NOMO-1 (cell line): ENCODE data around the gene AUTS2.

Experiments
- DNase-seq, 2 experiments: peaks; one replicate each; lab custom pipeline; 2025; ENCODE audit not compliant: unreplicated experiment in 2 of 2; lab: John Stamatoyannopoulos, UW

Gene AUTS2

DNA sequence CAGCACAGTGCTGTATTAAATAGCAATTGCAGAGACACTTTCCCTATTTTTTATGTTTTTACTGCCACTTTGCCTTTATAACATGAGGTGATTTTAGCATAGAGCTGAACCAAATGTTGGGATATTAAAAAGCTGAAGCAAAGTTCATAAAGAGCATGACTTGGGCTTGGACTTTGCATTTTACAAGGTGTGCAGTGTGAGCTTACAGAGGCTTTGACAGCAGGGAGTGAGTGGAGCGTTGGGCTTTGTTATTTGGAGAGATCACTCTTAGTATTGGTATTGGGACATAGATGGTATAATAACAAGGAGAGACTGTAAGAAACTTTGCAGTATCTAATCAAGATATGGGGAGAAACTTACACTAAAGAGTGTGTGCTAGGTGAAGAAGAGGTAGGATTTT, 449.1 kb downstream of the AUTS2 start:
- DNase-seq = no peak

DNA sequence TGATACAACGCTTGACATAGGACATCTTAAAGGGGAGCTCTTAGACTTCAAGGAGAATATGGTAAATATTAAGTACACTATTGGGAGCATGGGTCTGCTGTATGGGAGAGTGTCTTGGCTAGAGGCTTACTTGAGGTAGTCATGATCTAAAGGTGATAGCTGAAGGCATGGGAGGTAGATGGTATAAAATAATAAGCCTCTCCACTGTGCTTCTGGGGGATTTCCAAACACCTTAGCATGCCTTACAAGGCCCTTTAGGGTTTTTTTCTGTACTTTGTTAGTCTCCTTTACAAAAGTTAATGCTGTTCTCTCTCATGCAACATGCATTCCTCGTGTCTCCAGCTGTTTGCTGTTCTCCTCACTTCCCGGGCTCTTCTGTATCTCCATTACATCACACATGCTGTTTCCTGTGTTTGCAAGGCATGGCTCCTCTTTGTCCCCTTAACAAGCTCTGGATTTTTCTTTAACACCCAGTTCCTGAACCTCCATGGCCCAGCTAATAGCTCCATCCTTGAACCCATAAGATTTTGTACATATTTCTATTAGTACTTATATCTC, 449.7 kb downstream of the AUTS2 start:
- DNase-seq = no peak

DNA sequence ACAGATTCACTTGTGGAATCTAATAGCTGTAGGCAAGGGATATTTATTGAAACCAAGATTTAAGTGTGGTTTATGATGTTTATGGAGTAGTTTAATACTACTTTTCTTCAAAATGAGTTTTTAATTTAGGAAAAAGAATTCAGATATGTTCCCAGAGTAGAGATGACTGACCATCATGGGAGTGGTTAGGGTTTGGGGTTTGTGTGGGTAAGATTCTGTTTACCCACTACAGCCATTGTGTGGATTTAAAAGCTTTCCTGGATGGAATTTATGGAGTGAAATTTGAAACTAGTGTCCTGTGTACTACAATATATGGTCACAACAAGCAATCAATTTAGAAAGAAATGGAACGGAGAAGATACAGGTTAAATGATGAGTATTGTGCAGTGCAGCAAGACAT, 453.5 kb downstream of the AUTS2 start:
- DNase-seq = no peak

DNA sequence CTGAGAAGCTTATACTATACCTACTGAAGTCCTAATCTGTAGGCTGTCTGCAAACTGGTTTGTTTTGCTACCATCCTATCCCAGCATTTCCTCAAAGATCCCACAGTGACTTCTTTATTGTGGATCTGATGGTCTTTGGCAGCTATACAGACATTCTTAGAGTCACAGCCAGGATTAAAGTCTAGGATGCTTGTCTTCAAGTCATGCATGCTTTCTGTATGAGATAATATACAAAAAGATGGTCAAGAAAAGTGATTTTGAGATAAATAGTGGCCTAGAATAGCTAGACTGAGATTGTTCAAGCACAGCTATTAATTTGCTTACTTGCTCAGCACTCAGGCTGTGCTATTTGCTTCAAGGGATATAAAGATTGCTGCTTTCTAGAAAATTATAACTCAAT, 454.4 kb downstream of the AUTS2 start:
- no peak for DNase-seq

DNA sequence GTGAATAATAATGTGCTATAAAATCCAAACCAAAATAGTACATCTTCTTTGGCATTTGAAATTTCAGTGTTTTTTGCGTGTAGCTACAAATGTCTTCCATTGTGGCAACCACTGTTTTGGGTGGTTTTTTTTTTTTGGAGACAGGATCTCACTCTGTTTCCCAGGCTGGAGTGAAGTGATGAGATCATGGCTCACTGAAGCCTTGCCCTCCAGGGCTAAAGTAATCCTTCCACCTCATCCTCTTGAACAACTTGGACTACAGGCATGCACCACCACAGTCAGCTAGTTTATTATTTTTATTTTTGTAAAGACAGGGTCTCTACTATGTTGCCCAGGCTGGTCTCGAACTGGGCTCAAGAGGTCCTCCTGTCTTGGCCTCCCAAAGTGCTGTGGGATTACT, 455.1 kb downstream of the AUTS2 start:
- DNase-seq = no peak

DNA sequence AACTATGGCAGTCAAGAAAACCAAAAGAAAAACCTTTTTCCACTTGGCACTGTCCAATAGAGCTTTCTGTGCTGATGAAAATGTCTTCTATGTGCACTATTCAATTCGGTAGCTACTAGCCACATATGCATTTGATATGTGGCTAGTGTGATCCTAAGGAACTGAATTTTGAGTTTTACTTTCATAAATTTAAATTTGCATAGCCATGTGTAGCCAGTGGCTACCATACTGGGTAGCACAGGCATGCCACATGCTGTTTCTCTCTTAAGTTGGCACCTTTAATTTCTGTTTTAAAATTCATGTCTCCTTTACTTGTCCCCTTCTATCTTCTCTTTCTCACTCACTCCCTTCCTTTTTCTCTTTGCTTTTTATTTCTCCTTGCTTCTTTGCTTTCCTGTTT, 455.7 kb downstream of the AUTS2 start:
- no peak for DNase-seq

DNA sequence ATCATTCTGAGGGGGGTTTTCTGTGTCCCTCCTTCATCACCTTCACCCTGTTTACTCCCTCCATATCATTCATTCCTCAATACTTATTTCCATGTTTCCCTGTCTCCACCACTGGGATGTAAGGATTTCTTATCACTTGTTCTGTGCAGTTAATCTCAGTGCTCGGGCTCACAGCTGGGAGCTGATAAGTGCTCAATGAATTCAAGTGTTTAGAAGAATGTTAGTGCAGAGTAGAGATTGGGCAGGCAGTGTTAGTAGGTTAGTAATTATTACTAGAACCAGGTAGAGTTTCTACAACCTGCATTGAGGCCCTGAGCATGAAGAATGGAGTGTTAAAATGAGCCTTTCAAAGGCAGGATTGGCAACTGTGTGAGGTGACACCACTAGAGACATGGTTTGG, 458.1 kb downstream of the AUTS2 start:
- no peak for DNase-seq

DNA sequence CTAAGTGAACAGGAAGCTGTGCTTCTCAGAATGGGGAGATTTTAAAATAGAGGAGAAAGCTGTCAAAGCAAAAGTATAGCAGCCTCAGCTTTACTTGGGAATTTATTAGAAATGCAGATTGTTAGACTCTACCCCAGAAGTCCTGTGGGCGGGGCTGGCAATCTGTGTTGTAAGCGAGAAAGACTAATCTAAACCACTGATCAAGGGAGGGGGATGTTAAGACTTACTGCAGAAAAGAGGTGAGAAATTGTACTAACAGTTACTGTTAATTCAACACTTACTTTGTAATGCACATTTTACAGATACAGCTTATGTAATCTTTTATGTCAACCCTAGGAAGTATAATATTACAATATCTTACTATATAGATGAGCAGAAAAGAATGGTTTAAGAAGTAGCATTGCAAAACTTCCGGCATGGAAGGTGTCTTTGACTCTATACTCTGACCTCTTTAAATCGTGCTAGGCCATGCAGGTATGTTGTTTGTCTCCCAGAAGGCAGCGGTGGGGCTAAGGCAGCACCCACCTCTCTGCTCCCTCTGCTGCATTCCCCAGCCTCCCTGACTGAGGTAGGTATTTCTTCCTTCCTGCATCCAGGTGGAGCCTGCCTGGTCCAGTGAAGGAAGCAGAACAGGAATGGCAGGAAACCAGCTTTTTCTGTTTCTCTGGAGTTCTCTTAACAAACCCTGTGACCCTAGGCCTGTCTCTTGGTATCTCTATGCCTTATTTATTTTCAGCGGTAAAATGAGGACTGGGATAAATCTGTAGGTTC, 462.2 kb downstream of the AUTS2 start:
- no peak for DNase-seq

DNA sequence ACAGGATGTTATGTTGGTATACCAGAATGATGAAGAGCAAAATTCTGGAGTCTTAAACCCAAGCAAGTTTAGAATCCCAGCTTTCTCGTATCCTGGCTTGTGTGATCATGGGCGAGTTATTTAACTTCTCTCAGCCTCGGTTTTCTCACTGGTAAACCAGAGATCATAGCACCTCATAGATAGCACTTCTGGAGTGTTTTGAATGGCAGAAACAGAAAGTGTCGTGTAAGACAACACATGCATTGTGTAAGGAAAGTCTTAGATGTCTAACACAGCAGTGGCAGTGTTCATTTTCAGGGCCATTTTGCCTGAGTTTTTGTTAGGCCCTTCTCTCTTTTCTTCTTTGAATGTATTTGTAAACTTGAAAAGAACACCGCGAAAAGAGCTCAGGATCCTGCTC, 465.1 kb downstream of the AUTS2 start:
- DNase-seq = no peak

DNA sequence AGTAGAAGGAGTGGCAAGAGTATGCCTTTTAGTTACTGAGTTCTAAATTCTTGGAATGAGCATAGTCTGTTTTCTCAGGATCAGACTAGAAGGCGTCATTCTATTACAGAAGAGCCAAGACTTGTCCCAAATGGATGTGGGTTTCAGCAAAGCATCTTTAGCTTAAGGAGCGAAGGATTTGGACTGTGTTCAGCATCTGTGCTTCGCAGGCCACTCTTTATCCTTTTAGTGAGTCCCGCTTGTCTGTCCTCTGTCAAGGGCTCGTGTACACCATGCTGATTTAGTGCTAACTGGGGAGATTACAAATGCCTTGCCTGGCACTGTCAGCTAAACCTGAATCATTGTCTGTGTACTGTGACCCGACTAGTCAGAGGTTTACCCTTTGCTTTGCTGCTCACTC, 465.7 kb downstream of the AUTS2 start:
- DNase-seq = no peak

DNA sequence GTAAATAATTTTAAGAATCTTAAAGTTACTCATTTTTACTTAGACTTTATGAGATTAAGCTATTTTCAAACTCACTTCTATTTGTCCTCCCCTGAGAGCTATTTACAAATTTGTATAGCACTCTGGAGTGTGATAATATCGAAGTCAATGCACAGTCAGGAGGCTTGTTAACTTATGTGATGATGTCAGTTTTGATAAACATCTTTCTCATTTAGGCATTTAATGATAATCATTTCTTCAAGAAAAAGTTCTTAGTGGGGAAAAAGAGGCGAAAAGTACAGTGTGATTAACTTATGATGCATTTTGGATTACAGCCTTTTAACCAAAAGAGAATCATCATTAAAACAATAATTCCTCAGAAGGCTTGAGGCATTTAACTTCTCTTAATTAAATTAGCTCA, 468.6 kb downstream of the AUTS2 start:
- DNase-seq = no peak

DNA sequence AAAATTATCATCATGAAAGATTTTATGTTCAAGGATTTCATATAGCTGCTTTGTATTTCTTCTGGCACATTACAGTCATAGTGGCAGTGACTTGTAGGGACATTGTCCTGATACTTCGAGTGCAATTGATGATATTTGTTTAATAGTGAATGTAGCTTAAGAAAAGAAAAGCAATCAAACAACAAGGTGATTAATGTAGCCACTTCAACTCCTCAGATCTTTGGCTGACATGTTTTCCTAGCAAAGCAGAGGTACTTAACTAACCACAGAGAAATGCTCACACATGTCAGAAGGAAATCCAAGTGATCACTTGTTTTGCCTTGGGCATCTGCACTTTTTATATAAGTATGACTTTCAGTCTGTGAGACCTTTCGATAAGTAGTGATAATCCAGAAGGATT, 470.3 kb downstream of the AUTS2 start:
- DNase-seq = no peak

DNA sequence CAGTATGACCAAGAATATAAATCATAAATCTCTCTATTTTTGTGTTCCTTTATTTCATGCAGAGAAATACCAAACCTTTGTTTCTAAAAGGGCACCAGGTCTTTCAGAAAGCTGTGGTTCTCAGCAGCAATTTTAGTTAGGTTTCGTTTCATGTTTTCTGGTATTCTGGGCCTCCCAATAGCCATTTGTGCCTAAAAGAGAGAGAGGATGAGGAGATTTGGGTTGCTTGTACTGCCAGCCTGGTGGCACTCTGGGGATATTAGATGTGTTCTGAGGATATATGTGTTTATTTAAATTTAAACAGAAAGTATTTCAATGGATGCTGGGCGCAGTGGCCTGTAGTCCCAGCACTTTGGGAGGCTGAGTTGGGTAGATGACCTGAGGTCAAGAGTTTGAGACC, 471.7 kb downstream of the AUTS2 start:
- DNase-seq = no peak

DNA sequence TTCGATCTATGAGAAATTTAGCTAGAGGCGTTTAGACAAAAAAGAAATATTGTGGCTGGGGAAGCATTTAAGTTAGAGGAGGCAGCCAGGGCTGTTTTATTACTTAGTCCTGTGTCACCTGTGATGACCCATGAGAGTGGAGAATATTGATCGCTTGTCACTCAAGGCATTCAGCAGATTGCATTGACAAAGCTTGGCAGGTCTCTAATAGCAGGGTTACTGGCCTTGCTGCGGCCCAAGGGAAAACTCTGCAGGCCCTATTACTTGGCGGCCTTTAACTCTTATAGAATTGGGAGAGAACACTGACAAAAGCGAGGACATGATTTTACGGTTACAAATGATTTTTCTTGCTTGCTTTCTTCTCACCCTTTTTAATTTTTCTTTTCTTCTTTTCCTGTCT, 473.5 kb downstream of the AUTS2 start:
- DNase-seq = no peak

DNA sequence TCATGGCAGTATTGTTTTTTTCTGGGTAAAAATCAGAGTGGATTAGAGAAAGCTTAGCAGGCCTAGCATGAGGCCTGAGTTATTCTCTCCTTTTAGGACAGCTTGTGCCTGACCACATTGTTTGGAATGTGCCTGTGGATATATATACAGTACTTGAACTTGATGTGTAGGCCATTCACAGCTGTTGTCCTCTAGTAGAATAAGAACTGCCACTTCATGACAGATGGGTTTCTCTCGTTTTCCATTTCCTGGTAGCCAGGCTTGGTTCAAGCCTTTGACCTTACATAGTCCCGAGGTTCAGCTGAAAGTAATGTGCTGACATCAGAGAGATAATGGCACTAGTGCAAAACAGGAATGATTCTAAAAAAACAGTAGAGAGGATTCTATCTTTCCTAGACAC, 473.9 kb downstream of the AUTS2 start:
- DNase-seq = no peak

DNA sequence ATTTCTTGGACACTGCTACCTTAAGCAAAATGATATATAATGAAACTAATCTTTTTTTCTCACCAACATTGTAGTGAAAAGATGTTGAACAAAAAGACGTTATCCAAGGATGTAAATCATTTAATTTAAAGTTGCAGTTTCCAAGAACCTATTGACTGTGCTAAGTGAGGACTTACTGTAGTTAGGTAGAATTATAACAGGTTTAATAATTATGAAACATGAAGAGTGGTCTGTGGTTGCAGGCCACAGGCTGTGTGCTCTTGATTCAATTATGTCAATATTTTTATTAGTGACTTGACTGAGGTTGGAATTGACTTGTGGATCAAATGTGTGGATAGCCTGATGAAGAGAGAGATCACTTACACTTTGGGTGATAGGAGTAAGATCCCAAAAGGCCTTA, 478.1 kb downstream of the AUTS2 start:
- DNase-seq = no peak

DNA sequence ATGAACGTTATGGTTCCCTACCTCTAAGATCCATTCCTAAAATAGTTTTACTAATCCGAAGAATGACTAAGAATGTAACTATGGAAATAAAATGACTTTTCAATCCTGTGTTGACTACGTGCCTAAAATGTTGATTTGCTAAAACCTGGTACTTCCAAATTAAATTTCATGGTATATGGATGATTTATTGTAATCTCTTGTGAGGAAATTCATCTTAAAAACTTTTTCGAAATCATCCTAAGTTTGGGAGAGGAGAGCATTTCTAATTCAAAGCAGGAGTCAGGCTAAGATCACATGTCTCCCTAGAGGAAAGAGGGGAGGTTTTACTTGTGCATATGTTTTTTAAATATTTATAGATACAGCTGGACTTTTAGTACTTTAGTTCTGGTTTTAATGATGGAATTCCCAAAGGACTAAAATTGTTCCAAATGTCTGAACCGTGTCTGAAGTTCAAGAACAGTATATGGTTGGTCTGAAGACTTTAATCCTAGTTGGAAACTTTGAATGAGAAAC, 483.9 kb downstream of the AUTS2 start:
- no peak for DNase-seq

DNA sequence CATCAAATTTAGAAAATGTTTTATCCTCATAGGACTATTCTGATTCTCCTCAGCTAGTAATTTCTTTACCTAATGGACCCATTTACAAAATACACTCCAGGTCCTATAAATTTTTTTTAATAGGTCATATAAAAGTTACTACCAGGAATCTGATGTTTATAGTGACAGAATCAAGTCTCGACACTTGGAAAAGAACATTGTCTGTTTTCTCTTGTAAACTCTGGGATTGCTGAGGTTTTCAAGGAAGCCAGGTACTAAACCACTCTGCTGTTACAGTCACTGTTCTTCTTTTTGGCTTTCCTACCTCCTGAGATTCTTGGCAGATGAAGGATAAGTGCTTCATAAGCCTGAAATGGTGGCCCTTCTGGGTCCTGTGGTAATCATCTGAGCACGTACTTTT, 493.1 kb downstream of the AUTS2 start:
- no peak for DNase-seq

DNA sequence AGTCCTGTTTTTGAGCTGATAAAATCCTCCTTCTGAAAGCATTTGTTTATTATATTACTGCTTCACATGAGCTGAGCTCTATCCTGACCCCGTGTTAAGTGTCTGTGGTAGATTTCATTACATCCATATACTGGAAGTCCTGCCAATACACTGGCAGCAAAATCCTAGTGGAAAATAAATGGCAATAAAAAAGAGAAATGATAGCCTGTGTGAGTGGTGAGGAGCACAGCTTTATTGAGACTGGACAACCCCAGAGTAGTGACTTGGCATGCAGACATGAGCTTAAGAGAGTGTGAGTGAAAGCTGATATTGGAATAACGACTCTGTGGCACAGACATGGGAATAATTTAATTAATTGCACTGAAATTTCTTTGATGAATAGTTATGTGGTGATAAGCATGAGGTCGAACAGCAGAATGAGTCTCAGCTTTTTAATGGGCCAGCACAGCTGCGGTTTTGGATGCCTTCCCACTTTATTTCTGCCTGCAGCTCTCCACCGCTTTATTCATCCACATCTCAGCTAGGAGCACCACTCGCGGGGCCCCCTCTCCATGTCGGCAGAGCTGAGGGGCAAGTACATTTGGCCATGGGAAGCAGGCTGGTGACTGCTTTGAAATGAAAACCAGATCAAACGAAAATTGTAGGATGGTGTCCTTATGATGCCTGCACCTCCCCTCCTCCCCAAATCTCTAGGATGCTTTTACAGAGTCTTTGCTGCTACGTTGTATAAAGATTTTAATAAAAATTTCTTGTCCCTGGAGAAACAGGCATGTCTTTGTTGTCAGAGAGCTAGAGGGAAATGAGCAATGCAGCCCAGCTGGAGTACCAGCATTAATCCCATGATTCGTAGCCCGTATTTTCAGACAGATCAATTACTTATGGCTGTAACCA, 494.3 kb downstream of the AUTS2 start:
- DNase-seq = no peak

DNA sequence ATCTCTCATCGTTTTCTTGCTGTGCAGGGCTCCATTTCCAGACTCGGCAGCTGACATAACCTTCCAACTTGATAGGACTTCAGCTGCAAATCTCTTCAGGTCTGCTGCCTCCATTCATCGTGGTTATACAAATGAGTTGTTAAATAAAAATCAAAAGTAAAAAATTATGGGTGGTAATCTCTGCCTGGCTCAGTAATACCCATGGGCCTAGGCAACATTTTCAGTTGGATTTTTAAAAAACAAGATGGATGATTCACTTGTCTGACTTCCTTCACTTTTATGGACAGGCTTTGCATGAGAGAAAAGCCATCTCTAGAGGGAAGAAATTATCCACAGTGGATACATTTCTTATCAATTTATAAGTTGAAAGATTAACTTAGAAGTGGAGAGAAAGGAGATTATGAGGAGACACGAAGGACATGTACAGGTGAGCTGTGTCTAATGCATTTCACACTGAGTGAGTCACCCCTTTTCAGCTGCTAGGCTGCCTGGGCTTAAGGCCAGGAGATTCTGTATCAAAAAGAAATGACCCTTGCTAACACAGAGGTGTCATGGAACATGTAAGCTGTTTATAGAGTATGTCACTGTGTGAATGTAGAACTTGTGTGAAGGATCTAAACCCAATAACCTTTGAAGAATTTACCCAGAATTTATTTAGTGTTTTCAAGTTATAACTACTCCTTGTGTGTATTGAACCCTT, 495.1 kb downstream of the AUTS2 start:
- no peak for DNase-seq

DNA sequence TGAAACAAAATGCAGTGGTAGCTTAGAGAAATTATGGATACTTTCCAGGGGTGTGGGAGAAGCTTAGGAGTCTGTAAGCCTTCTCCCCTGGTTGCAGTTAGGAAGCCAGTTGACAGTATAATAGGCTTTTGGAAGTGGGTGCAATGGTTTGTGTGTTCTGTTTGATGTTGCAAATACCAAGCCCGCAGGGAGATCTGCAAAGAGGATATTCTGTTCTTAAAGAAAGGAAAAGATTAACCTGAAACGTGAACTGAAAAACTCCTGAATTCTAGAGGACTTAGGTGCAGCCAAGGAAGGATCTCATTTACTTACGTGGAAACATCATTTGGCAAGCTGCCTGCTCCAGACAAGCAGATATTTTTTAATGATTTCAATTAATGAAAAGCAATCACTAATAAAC, 496.6 kb downstream of the AUTS2 start:
- DNase-seq = no peak
